K562 (cell line): Measurements from ENCODE around the gene MPHOSPH6. TPM values are rescaled to one million over a fixed set of nuclear protein-coding genes. Genes with fewer than 3 reads are reported as not detected.

Experiments used
- ATAC-seq: fragments of 200-7000 bp; cut with Tn5 transposase; 3 replicates; pipeline ENCODE4 v1.9.1; 2020; ENCODE audit warnings: moderate library complexity
- BruUV-seq: library from RNA; stranded (reverse); fragments of 400-500 nt; replicated peaks from 2 replicates; lab custom pipeline; 2021; lab: Mats Ljungman, UMichigan
- CTCF ChIA-PET: fragments of 300-600 bp; formaldehyde crosslinking; extraction: SDS; loops from one replicate; lab custom pipeline; 2021; ENCODE audit warnings: low intra/inter-chr PET ratio; lab: Yijun Ruan, JAX
- POLR2A ChIA-PET: fragments of 300-600, 350-650 bp; sonication (Branson Sonifier 250); formaldehyde crosslinking; extraction: SDS; loops from one replicate; lab custom pipeline; 2021; ENCODE audit warnings: antibody characterized with exemption, inconsistent platforms; lab: Yijun Ruan, JAX
- DNase-seq, 4 experiments: peaks; one replicate each; pipeline versions ENCODE4 v3.0.0 to v3.0.0-alpha.2; 2011 to 2018; ENCODE audit warnings: low spot score in 3 of 4, mixed read lengths in 3 of 4; ENCODE audit errors: extremely low read depth in 1 of 4
- FAIRE-seq: peaks from 2 replicates; lab custom pipeline; 2011; peaks lifted over from hg19 to GRCh38; lab: Jason Lieb, UNC
- H2AFZ ChIP-seq: 2 replicates; pipeline ENCODE4 v1.6.0; 2011; ENCODE audit warnings: low read depth, low read length, control low read depth, inconsistent platforms
- H3K27ac ChIP-seq: fragments of 200-600 bp; 3 replicates; pipeline ENCODE4 v1.8.0; 2011; ENCODE audit warnings: low read depth, mild to moderate bottlenecking, control low read depth, inconsistent platforms, low read length, moderate library complexity, mixed read lengths; ENCODE audit errors: extremely low read depth
- H3K27me3 ChIP-seq, 2 experiments: fragments of 300-600 bp in 1 of 2; 2 replicates in 1 of 2; 3 replicates in 1 of 2; pipeline versions ENCODE4 v1.6.0 to v1.8.0; 2011; ENCODE audit warnings: inconsistent platforms in 2 of 2, low read length in 2 of 2, mild to moderate bottlenecking in 1 of 2, mixed read lengths in 1 of 2, moderate library complexity in 1 of 2; ENCODE audit not compliant: control insufficient read depth in 2 of 2, insufficient read depth in 2 of 2
- H3K36me3 ChIP-seq: fragments of 300-600 bp; 3 replicates; pipeline ENCODE4 v1.8.0; 2011; ENCODE audit warnings: mild to moderate bottlenecking, low read length, inconsistent platforms; ENCODE audit not compliant: control insufficient read depth, insufficient read depth
- H3K4me1 ChIP-seq, 2 experiments: fragments of 200-600 bp in 1 of 2; replicated peaks in 1 of 2; 2 replicates in 1 of 2; 3 replicates in 1 of 2; pipeline versions ENCODE4 v1.5.1 to v1.8.0; 2011; ENCODE audit warnings: inconsistent platforms in 2 of 2, low read length in 2 of 2, mild to moderate bottlenecking in 1 of 2, mixed read lengths in 1 of 2, moderate library complexity in 1 of 2; ENCODE audit not compliant: control insufficient read depth in 2 of 2, insufficient read depth in 2 of 2
- H3K4me2 ChIP-seq: 2 replicates; pipeline ENCODE4 v1.6.1; 2011; ENCODE audit warnings: low read length, control low read depth, inconsistent platforms, mixed read lengths; ENCODE audit not compliant: insufficient read depth
- H3K4me3 ChIP-seq: fragments of 200-600 bp; sonication (generic), shearing (Covaris generic); 2 replicates; pipeline ENCODE4 v1.5.1; 2016; ENCODE audit warnings: control low read depth, inconsistent platforms
- H3K79me2 ChIP-seq: fragments of 200-600 bp; 3 replicates; pipeline ENCODE4 v1.8.0; 2011; ENCODE audit warnings: low read length, inconsistent platforms; ENCODE audit not compliant: control insufficient read depth, insufficient read depth
- H3K9ac ChIP-seq, 2 experiments: 2 replicates each; pipeline versions ENCODE4 v1.6.0 to v1.6.1; 2011; ENCODE audit warnings: low read depth in 2 of 2, low read length in 2 of 2, control low read depth in 1 of 2, inconsistent platforms in 1 of 2, mild to moderate bottlenecking in 1 of 2, mixed read lengths in 1 of 2; ENCODE audit not compliant: insufficient read depth in 1 of 2
- H3K9me1 ChIP-seq: one replicate; pipeline ENCODE4 v1.6.0; 2011; ENCODE audit warnings: inconsistent platforms, mild to moderate bottlenecking, low read length, moderate library complexity; ENCODE audit not compliant: control insufficient read depth, insufficient read depth
- H3K9me3 ChIP-seq: replicated peaks from 2 replicates; pipeline ENCODE4 v1.5.1; 2011; ENCODE audit warnings: low read depth, low read length, inconsistent platforms; ENCODE audit not compliant: control insufficient read depth, insufficient read depth
- H4K20me1 ChIP-seq: replicated peaks from 2 replicates; pipeline ENCODE4 v1.6.1; 2011; ENCODE audit warnings: low read length, inconsistent platforms, mixed read lengths; ENCODE audit not compliant: control insufficient read depth, insufficient read depth
- CBFA2T2 ChIP-seq: fragments of 450-650 bp; conservative IDR thresholded peaks from 2 replicates; pipeline ENCODE4 v1.6.1; 2017; ENCODE audit warnings: mild to moderate bottlenecking
- CBFA2T3 ChIP-seq: fragments of 450-650 bp; IDR thresholded peaks from 2 replicates; pipeline ENCODE4 v1.6.1; 2017
- CBX8 ChIP-seq: fragments of 200-600 bp; sonication (generic); IDR thresholded peaks from 2 replicates; pipeline ENCODE4 v1.6.1; 2012; ENCODE audit warnings: borderline replicate concordance, mixed run types, low read depth, mild to moderate bottlenecking, moderate library complexity, mixed read lengths, low read length, control low read depth, inconsistent platforms; ENCODE audit not compliant: poor library complexity, severe bottlenecking; ENCODE audit errors: extremely low read depth
- WGBS: fragments of 100-300 bp; shearing (Covaris generic); methylation state at CpG from one replicate; pipeline ENCODE4 v1.1.6; 2016; ENCODE audit warnings: low coverage, mixed read lengths; ENCODE audit not compliant: insufficient coverage; ENCODE audit errors: missing lambda C conversion rate; 5-methylcytosine and 5-hydroxymethylcytosine counted together
- in situ Hi-C: fragments of 300-500 bp; cut with MboI; formaldehyde crosslinking; loops from 4 replicates; pipeline ENCODE4 v1.15.0; 2018; ENCODE audit warnings: inconsistent platforms, mixed read lengths
- intact Hi-C: fragments of 100-400 bp; cut with micrococcal nuclease; formaldehyde crosslinking; loops from 2 replicates; pipeline ENCODE4 v1.14.2; 2022
- polyA plus RNA-seq, 8 experiments: library from polyadenylated mRNA; depleted of rRNA in 4 of 8; stranded (reverse) in 5 of 8; unstranded in 3 of 8; fragments of >200 nt; fragmentation: Nextera tagmentation in 2 of 8; fragmentation: Illumina TruSeq in 1 of 8; extraction: Ambion mirVana in 2 of 8; extraction: Trizol in 1 of 8; gene quantifications; 2 replicates each; pipeline versions ENCODE4 v1.2.1 to v1.2.3, GENCODE V29; 2011 to 2014; ENCODE audit warnings: inconsistent platforms in 1 of 8, missing spikeins in 1 of 8
- total RNA-seq, 7 experiments: library from RNA; depleted of rRNA in 6 of 7; stranded (reverse); fragments of >200 nt in 6 of 7; fragmentation: Illumina TruSeq in 2 of 7; extraction: Trizol in 2 of 7; gene quantifications; 2 replicates each; pipeline versions ENCODE4 v1.2.1 to v1.2.3, GENCODE V29; 2011 to 2021; ENCODE audit warnings: low replicate concordance in 1 of 7
- TF ChIP-seq, protein P1 (sequence below), 2 experiments: fragments of 450-650 bp; conservative IDR thresholded peaks; 2 replicates each; pipeline ENCODE4 v1.6.1; 2017; ENCODE audit warnings: mild to moderate bottlenecking in 2 of 2, moderate library complexity in 2 of 2
- TF ChIP-seq, protein P2 (sequence below): fragments of 450-650 bp; IDR thresholded peaks from 2 replicates; pipeline ENCODE4 v1.6.1; 2017; ENCODE audit warnings: antibody characterized with exemption, mild to moderate bottlenecking

The MPHOSPH6 gene
- total and polyA plus RNA-seq, 9 of the 15 experiments (the other 6 are each of a cell fraction or from before 2014, with no cell fraction given), result 37.0 to 153 (median 76.7) TPM

DNA sequence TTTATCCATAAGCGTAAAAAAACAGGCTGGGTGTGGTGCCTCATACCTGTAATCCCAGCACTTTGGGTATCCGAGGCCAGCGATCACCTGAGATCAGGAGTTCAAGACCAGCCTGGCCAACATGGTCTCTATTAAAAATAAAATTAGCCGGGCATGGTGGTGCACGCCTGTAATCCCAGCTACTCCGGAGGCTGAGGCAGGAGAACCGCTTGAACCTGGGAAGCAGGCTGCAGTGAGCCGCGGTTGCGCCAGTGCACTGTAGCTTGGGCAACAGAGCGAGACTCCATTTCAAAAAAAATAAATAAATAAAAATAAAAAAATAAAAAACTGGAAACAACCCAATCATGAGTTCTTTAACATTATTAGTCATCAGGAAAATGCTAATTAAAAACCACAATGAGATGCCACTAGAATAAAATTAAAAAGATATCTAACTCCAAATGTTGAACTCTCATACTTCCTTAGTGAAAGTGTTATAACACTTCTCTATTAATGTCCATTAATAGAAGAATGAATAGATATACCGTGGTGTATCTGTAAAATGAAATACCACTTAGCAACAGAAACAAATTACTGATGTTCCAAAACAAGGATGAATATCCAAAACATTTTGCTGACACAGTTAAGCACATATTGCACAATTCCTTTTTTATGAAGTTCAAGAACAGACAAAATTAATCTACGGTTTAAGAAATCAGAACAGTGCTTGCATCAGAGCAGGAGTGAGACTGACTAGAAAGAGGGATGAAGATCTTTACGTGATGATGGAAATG is 13.1 kb downstream of the MPHOSPH6 start (continued):
- TF ChIP-seq, protein P1, sequence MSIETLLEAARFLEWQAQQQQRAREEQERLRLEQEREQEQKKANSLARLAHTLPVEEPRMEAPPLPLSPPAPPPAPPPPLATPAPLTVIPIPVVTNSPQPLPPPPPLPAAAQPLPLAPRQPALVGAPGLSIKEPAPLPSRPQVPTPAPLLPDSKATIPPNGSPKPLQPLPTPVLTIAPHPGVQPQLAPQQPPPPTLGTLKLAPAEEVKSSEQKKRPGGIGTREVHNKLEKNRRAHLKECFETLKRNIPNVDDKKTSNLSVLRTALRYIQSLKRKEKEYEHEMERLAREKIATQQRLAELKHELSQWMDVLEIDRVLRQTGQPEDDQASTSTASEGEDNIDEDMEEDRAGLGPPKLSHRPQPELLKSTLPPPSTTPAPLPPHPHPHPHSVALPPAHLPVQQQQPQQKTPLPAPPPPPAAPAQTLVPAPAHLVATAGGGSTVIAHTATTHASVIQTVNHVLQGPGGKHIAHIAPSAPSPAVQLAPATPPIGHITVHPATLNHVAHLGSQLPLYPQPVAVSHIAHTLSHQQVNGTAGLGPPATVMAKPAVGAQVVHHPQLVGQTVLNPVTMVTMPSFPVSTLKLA (conservative IDR thresholded peaks at IDR 0.05), result no peak

DNA sequence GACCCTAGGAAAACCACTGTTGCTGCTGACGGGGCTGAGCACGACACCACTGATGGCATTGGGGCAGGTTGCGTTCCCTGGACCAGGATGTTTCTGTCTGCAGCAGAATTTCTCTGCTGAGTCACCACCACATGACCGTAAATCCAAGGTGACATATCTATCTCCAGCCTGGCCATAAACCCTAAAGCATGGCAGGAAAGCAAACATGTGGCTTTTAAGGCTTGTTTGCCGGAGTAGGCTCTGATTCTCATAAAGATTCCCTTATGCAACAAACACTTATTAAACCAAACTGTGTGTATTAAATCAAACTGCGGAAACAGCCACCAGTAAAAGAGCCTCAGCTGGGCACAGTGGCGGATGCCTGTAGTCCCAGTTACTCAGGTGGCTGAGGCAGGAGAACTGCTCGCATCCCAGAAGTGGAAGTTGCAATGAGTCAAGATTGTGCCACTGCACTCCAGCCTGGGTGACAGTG is 17.3 kb downstream of the MPHOSPH6 start:
- in situ Hi-C loops, result no loop called here
- TF ChIP-seq CBX8, result no peak
- TF ChIP-seq, protein P1 (conservative IDR thresholded peaks at IDR 0.05), result peak in 1 of 2 experiments; percentile 45; a peak in 2 of 4 replicates
- 0 out of 2 replicates have a peak, but pooled peaks have one; percentile 4 for TF ChIP-seq CBFA2T2
- peak; percentile 29; the same call in 1 of the 2 replicates for TF ChIP-seq CBFA2T3
- TF ChIP-seq, protein P2, sequence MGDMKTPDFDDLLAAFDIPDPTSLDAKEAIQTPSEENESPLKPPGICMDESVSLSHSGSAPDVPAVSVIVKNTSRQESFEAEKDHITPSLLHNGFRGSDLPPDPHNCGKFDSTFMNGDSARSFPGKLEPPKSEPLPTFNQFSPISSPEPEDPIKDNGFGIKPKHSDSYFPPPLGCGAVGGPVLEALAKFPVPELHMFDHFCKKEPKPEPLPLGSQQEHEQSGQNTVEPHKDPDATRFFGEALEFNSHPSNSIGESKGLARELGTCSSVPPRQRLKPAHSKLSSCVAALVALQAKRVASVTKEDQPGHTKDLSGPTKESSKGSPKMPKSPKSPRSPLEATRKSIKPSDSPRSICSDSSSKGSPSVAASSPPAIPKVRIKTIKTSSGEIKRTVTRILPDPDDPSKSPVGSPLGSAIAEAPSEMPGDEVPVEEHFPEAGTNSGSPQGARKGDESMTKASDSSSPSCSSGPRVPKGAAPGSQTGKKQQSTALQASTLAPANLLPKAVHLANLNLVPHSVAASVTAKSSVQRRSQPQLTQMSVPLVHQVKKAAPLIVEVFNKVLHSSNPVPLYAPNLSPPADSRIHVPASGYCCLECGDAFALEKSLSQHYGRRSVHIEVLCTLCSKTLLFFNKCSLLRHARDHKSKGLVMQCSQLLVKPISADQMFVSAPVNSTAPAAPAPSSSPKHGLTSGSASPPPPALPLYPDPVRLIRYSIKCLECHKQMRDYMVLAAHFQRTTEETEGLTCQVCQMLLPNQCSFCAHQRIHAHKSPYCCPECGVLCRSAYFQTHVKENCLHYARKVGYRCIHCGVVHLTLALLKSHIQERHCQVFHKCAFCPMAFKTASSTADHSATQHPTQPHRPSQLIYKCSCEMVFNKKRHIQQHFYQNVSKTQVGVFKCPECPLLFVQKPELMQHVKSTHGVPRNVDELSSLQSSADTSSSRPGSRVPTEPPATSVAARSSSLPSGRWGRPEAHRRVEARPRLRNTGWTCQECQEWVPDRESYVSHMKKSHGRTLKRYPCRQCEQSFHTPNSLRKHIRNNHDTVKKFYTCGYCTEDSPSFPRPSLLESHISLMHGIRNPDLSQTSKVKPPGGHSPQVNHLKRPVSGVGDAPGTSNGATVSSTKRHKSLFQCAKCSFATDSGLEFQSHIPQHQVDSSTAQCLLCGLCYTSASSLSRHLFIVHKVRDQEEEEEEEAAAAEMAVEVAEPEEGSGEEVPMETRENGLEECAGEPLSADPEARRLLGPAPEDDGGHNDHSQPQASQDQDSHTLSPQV, result 0 out of 2 replicates have a peak, but pooled peaks have one; percentile 43

More for the DNA sequence above, 17.3 kb downstream of the MPHOSPH6 start:
- CTCF ChIA-PET, result interaction anchor here (0.7 kb wide), 1 partner anchor 546 kb away, joined by 4 read pairs; no protein-coding TSS in a partner anchor
- Histone ChIP-seq H3K4me2 (peak overlapping the region; percentile 5; the same call in 1 of the 2 replicates), H3K9me3 (no peaks in the 10 kb centered on the region), H3K27me3 (no peaks in the 10 kb centered on the region), H3K4me3 (no peak overlapping the region), H4K20me1 (peaks cover 4% of the 10 kb centered on the region; the same call in 1 of the 2 replicates), H3K4me1 (peaks cover 0 to 12% of the 10 kb centered on the region in 2 experiments; a peak in 4 of 5 replicates), H3K36me3 (peaks cover 52% of the 10 kb centered on the region), H3K9ac (no peak overlapping the region), H3K79me2 (peaks cover 24% of the 10 kb centered on the region; the same call in 2 of the 3 replicates), H3K9me1 (no peaks in the 10 kb centered on the region), H2AFZ (no peak overlapping the region), H3K27ac (no peak overlapping the region)
- intact Hi-C loops, result no loop called here
- 48% methylated on average over 8 of the region's 8 CpGs for WGBS
- ATAC-seq, result peak; percentile 88
- POLR2A ChIA-PET, result interaction anchor here (1.2 kb wide), 1 partner anchor 15 kb away, joined by 3 read pairs; no protein-coding TSS in a partner anchor
- no TSS peak for BruUV-seq
- peak in 2 of 4 experiments; percentile 42 to 63 for DNase-seq
- FAIRE-seq, result peak; percentile 84
